B cell (primary cell): ENCODE results near the gene ORM1. TPM values are rescaled to one million over a fixed set of nuclear protein-coding genes. Genes with fewer than 3 reads are reported as not detected.
A peak's percentile ranks its signal among the peaks of the same experiment; 100 is the strongest.

Experiments
- ATAC-seq: fragments of 200-7000 bp; cut with Tn5 transposase; one replicate; pipeline ENCODE4 v1.10.0; 2021; ENCODE audit warnings: low read depth, mild to moderate bottlenecking, moderate number of reproducible peaks, moderate library complexity
- CTCF ChIA-PET: fragments of 350-600 bp; sonication (Branson Sonifier 250); formaldehyde crosslinking; loops from one replicate; lab custom pipeline; 2021; ENCODE audit warnings: antibody characterized with exemption, inconsistent platforms; lab: Charles Lee
- POLR2A ChIA-PET: fragments of 350-600 bp; sonication (Branson Sonifier 250); formaldehyde crosslinking; loops from one replicate; lab custom pipeline; 2021; ENCODE audit warnings: antibody characterized with exemption; lab: Charles Lee
- DNase-seq: peaks from one replicate; pipeline ENCODE4 v3.0.0; 2013
- H2AFZ ChIP-seq: 2 replicates; pipeline ENCODE4 v1.6.1; 2012; ENCODE audit warnings: mild to moderate bottlenecking, low read depth, low read length; ENCODE audit not compliant: insufficient read depth, poor library complexity, severe bottlenecking
- H3K27ac ChIP-seq, 2 donors: 1 replicate in 1 of 2; 2 replicates in 1 of 2; pipeline ENCODE4 v1.5.1; 2012 to 2013; ENCODE audit warnings: low read length in 2 of 2, mild to moderate bottlenecking in 2 of 2, moderate library complexity in 1 of 2
- H3K27me3 ChIP-seq, 4 experiments: fragments of 200-600 bp in 1 of 4; sonication (generic) in 1 of 4; replicated peaks in 1 of 4; 1 replicate in 2 of 4; 2 replicates in 2 of 4; pipeline versions ENCODE4 v1.6.1 to v1.7.0; 2013 to 2016; ENCODE audit warnings: low read length in 3 of 4, mild to moderate bottlenecking in 2 of 4, mixed read lengths in 1 of 4, moderate library complexity in 1 of 4; ENCODE audit not compliant: insufficient read depth in 4 of 4, control insufficient read depth in 3 of 4; ENCODE audit errors: control extremely low read depth in 1 of 4
- H3K36me3 ChIP-seq, 2 experiments: replicated peaks in 1 of 2; 1 replicate in 1 of 2; 2 replicates in 1 of 2; pipeline versions ENCODE4 v1.6.1 to v1.7.1; 2013; ENCODE audit warnings: low read length in 1 of 2; ENCODE audit not compliant: insufficient read depth in 2 of 2, control insufficient read depth in 1 of 2; ENCODE audit errors: control extremely low read depth in 1 of 2, extremely low read depth in 1 of 2
- H3K4me1 ChIP-seq, 2 donors: fragments of 200-600 bp in 1 of 2; sonication (generic) in 1 of 2; 1 replicate in 1 of 2; 2 replicates in 1 of 2; pipeline versions ENCODE4 v1.5.1 to v1.6.1; 2013 to 2017; ENCODE audit warnings: low read length in 2 of 2; ENCODE audit not compliant: control insufficient read depth in 2 of 2, insufficient read depth in 2 of 2
- H3K4me2 ChIP-seq: replicated peaks from 2 replicates; pipeline ENCODE3; 2012; ENCODE audit warnings: mild to moderate bottlenecking, low read depth, low read length; ENCODE audit not compliant: poor library complexity, severe bottlenecking
- H3K4me3 ChIP-seq, 5 experiments: fragments of 200-600 bp in 1 of 5; sonication (generic) in 1 of 5; 1 replicate in 3 of 5; 2 replicates in 2 of 5; pipeline versions ENCODE4 v1.5.1 to v1.7.0; 2011 to 2016; ENCODE audit warnings: low read length in 4 of 5, mild to moderate bottlenecking in 4 of 5, low read depth in 2 of 5, control low read depth in 1 of 5, moderate library complexity in 1 of 5; ENCODE audit not compliant: insufficient read depth in 1 of 5; ENCODE audit errors: control extremely low read depth in 1 of 5, extremely low read depth in 1 of 5
- H3K79me2 ChIP-seq: fragments of 200-600 bp; sonication (generic); one replicate; pipeline ENCODE4 v1.6.0; 2016; ENCODE audit warnings: low read length; ENCODE audit not compliant: control insufficient read depth, insufficient read depth
- H3K9ac ChIP-seq: fragments of 200-600 bp; sonication (generic); 2 replicates; pipeline ENCODE4 v1.6.1; 2017; ENCODE audit warnings: mild to moderate bottlenecking, low read length, moderate library complexity
- H3K9me3 ChIP-seq, 3 donors: one replicate each; pipeline versions ENCODE4 v1.6.1 to v1.7.1; 2013; ENCODE audit warnings: low read length in 2 of 3; ENCODE audit not compliant: control insufficient read depth in 2 of 3, insufficient read depth in 1 of 3; ENCODE audit errors: control extremely low read depth in 1 of 3
- H4K20me1 ChIP-seq: 2 replicates; pipeline ENCODE4 v1.6.0; 2012; ENCODE audit warnings: mild to moderate bottlenecking, low read length; ENCODE audit not compliant: insufficient read depth, control insufficient read depth, poor library complexity, severe bottlenecking
- H3K27ac Mint-ChIP-seq: one replicate; pipeline ENCODE4 v1.8.0; 2021; ENCODE audit warnings: mixed read lengths
- H3K27me3 Mint-ChIP-seq: one replicate; pipeline ENCODE4 v1.8.0; 2021; ENCODE audit warnings: mixed read lengths
- H3K4me1 Mint-ChIP-seq: one replicate; pipeline ENCODE4 v1.8.0; 2021; ENCODE audit warnings: mixed read lengths
- H3K4me3 Mint-ChIP-seq: one replicate; pipeline ENCODE4 v1.8.0; 2021; ENCODE audit warnings: mixed read lengths
- H3K9me3 Mint-ChIP-seq: one replicate; pipeline ENCODE4 v1.8.0; 2022; ENCODE audit warnings: mixed read lengths; ENCODE audit not compliant: insufficient read depth
- EZH2 ChIP-seq: IDR thresholded peaks from 2 replicates; pipeline ENCODE4 v1.6.1; 2012; ENCODE audit warnings: borderline replicate concordance, low read depth, mild to moderate bottlenecking, moderate library complexity, low read length; ENCODE audit not compliant: insufficient read depth, poor library complexity, severe bottlenecking
- WGBS: methylation state at CpG from one replicate; pipeline ENCODE4 v1.1.5; 2013; ENCODE audit warnings: missing lambda C conversion rate; ENCODE audit not compliant: insufficient coverage; 5-methylcytosine and 5-hydroxymethylcytosine counted together
- intact Hi-C: fragments of 100-400 bp; cut with micrococcal nuclease; formaldehyde crosslinking; loops from one replicate; pipeline ENCODE4 v1.10.0; 2022
- polyA plus RNA-seq: library from polyadenylated mRNA; depleted of rRNA; stranded (reverse); fragments of >200 nt; gene quantifications from 2 replicates; pipeline ENCODE4 v1.2.3, GENCODE V29; 2012
- total RNA-seq, 2 donors: library from RNA; stranded (reverse); fragments of 120-200 nt in 1 of 2; gene quantifications; 1 replicate in 1 of 2; 2 replicates in 1 of 2; pipeline versions ENCODE4 v1.2.3 to v1.2.4, GENCODE V29; 2013 to 2022
- TF ChIP-seq, protein P1 (sequence below): fragments of 200-600 bp; IDR thresholded peaks from one replicate; pipeline ENCODE4 v1.8.0; 2022; ENCODE audit warnings: antibody characterized with exemption, mild to moderate bottlenecking

The ORM1 gene
- total and polyA plus RNA-seq, 2 donors (not counting 1 experiment from before 2014, with no cell fraction given), result 0.13 TPM; not detected in 1

DNA sequence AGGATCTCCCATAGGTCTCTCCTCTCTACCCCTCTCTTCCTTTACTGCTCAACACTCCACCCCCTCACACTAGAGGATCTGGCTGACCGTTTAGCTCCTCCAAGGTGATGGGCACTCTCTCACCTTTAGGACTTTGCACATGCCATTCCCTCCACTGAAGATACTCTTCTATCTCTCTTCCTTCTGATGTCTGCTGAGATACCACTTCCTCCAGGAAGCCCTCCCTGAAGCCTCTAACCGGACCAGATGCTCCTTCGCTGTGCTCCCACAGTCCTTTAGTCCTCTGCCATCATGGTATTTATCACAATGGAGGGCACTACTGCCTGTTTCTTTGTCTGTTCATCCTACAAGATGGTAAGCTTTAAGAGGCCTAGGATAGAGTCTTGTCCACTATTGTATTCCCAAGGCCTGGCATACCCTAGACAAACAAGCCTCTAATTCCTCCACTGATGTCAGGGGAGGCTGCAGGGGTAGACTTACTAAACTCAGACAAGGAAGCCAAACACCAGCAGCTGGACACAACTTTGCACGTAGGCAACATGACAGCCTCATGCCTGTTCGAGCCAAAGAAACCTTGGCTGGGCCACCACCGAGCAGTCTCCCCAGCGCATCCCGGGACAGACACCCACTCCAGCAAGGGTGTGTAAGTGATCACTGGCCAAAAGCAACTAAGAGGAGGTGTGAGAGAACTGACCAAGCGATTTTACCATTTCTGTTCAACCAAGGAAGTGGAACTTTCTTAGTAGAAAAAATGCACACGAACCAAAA is 27.0 kb downstream of the ORM1 start:
- peaks cover 42% of the 10 kb centered on the region for H3K4me1 Mint-ChIP-seq
- H3K9me3 Mint-ChIP-seq, result no peaks in the 10 kb centered on the region
- TF ChIP-seq, protein P1, sequence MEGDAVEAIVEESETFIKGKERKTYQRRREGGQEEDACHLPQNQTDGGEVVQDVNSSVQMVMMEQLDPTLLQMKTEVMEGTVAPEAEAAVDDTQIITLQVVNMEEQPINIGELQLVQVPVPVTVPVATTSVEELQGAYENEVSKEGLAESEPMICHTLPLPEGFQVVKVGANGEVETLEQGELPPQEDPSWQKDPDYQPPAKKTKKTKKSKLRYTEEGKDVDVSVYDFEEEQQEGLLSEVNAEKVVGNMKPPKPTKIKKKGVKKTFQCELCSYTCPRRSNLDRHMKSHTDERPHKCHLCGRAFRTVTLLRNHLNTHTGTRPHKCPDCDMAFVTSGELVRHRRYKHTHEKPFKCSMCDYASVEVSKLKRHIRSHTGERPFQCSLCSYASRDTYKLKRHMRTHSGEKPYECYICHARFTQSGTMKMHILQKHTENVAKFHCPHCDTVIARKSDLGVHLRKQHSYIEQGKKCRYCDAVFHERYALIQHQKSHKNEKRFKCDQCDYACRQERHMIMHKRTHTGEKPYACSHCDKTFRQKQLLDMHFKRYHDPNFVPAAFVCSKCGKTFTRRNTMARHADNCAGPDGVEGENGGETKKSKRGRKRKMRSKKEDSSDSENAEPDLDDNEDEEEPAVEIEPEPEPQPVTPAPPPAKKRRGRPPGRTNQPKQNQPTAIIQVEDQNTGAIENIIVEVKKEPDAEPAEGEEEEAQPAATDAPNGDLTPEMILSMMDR, result no peak
- no peak for TF ChIP-seq EZH2
- Histone ChIP-seq H3K9ac (peak overlapping the region; percentile 8), H3K79me2 (peaks cover 39% of the 10 kb centered on the region), H4K20me1 (peaks cover 57% of the 10 kb centered on the region), H3K9me3 (no peaks in the 10 kb centered on the region), H3K27ac (peak overlapping the region; percentile 68 to 80), H2AFZ (no peak overlapping the region), H3K4me1 (peaks cover 26 to 36% of the 10 kb centered on the region in 2 donors), H3K36me3 (peaks cover 4 to 92% of the 10 kb centered on the region in 2 experiments), H3K4me3 (no peak overlapping the region), H3K27me3 (no peaks in the 10 kb centered on the region), H3K4me2 (peak overlapping the region; percentile 53)
- H3K27me3 Mint-ChIP-seq, result no peaks in the 10 kb centered on the region
- DNase-seq (no peak), ATAC-seq (no peak)
- H3K27ac Mint-ChIP-seq, result peak overlapping the region; percentile 97
- peak overlapping the region; percentile 83 for H3K4me3 Mint-ChIP-seq
- POLR2A ChIA-PET, result interaction anchor here (1.2 to 1.7 kb wide), 5 partner anchors 23 to 48 kb away, joined by 3 to 9 read pairs (median 5); partner anchors contain the start of gene AKNA
- intact Hi-C loops, result loop anchor here (1.0 kb wide), 6 partner anchors 11 to 101 kb away; no protein-coding TSS in a partner anchor
- CTCF ChIA-PET, result interaction anchor here (1.0 to 7.5 kb wide), 3 partner anchors 22 to 41 kb away, joined by 3 to 41 read pairs (median 10); partner anchors contain the start of gene AKNA
- WGBS, result 95% methylated on average over 8 of the region's 10 CpGs
